ENCODE results near the gene DGKQ.

Gene DGKQ

GRCh38 chr4:917466-917865 is 55.9 kb downstream of the DGKQ start:
- TF ChIP-seq TAF1 (IDR thresholded peaks at IDR 0.05; ENCODE audit: borderline replicate concordance, insufficient read depth, low read length) = no peak
- TF ChIP-seq POLR2AphosphoS5 (IDR thresholded peaks at IDR 0.05; ENCODE audit: low read depth, low read length) = no peak
- no peak for TF ChIP-seq REST (IDR thresholded peaks at IDR 0.05; ENCODE audit: insufficient read depth in 1 of 2, low read depth in 2 of 2, low read length in 2 of 2)
- no peak for TF ChIP-seq FOXP2 (optimal IDR thresholded peaks at IDR 0.05; ENCODE audit: borderline replicate concordance, extremely low read depth, extremely low read length, insufficient read depth)
- no peak for TF ChIP-seq SIN3A (IDR thresholded peaks at IDR 0.05; ENCODE audit: borderline replicate concordance, insufficient read depth, low read length)

- TF ChIP-seq REST (IDR thresholded peaks at IDR 0.05; ENCODE audit: insufficient read depth in 1 of 2, low read depth in 2 of 2, low read length in 2 of 2) = no peak
- TF ChIP-seq TAF1 (IDR thresholded peaks at IDR 0.05; ENCODE audit: borderline replicate concordance, insufficient read depth, low read length) = no peak
- no peak for TF ChIP-seq FOXP2 (optimal IDR thresholded peaks at IDR 0.05; ENCODE audit: borderline replicate concordance, extremely low read depth, extremely low read length, insufficient read depth)
- TF ChIP-seq POLR2AphosphoS5 (IDR thresholded peaks at IDR 0.05; ENCODE audit: low read depth, low read length) = no peak
- no peak for TF ChIP-seq SIN3A (IDR thresholded peaks at IDR 0.05; ENCODE audit: borderline replicate concordance, insufficient read depth, low read length)
Observed at GRCh38 chr4:915595-915994, 57.8 kb downstream of the DGKQ start.

DNA sequence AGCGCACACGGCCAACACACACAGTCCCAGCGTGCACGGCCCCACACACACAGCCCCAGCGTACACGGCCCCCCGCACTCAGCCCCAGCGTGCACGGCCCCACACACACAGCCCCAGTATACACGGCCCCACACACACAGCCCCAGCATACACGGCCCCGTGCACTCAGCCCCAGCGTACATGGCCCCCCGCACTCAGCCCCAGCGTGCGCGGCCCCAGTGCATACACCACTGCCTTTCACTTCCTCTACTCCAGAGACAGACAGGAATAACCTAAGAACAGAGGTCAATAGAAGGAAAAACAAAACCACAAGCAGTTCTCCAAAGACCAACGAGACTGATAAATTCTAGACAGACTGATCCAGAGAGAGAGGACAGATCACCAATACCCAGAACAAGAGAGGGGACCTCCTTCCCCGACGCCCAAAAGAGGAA is 58.3 kb downstream of the DGKQ start:
- TF ChIP-seq TAF1 (IDR thresholded peaks at IDR 0.05; ENCODE audit: borderline replicate concordance, insufficient read depth, low read length) (no peak), REST (IDR thresholded peaks at IDR 0.05; ENCODE audit: insufficient read depth in 1 of 2, low read depth in 2 of 2, low read length in 2 of 2) (no peak), FOXP2 (optimal IDR thresholded peaks at IDR 0.05; ENCODE audit: borderline replicate concordance, extremely low read depth, extremely low read length, insufficient read depth) (no peak), POLR2AphosphoS5 (IDR thresholded peaks at IDR 0.05; ENCODE audit: low read depth, low read length) (no peak), SIN3A (IDR thresholded peaks at IDR 0.05; ENCODE audit: borderline replicate concordance, insufficient read depth, low read length) (no peak)

DNA sequence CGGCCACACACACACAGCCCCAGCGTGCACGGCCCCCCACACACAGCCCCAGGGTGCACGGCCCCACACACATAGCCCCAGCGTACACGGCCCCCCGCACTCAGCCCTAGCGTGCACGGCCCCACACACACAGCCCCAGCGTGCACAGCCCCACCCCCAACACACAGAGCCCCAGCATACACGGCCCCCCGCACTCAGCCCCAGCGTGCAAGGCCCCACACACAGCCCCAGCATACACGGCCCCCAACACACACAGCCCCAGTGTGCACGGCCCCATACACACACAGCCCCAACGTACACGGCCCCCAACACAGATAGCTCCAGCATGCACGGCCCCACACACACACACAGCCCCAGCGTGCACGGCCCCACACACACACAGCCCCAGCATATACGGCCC is 58.8 kb downstream of the DGKQ start:
- no peak for TF ChIP-seq POLR2AphosphoS5 (IDR thresholded peaks at IDR 0.05; ENCODE audit: low read depth, low read length)
- TF ChIP-seq REST (IDR thresholded peaks at IDR 0.05; ENCODE audit: insufficient read depth in 1 of 2, low read depth in 2 of 2, low read length in 2 of 2) = no peak
- TF ChIP-seq FOXP2 (optimal IDR thresholded peaks at IDR 0.05; ENCODE audit: borderline replicate concordance, extremely low read depth, extremely low read length, insufficient read depth) = no peak
- TF ChIP-seq TAF1 (IDR thresholded peaks at IDR 0.05; ENCODE audit: borderline replicate concordance, insufficient read depth, low read length) = no peak
- no peak for TF ChIP-seq SIN3A (IDR thresholded peaks at IDR 0.05; ENCODE audit: borderline replicate concordance, insufficient read depth, low read length)

GRCh38 chr4:913280-913618 is 60.1 kb downstream of the DGKQ start:
- TF ChIP-seq SIN3A (IDR thresholded peaks at IDR 0.05; ENCODE audit: borderline replicate concordance, insufficient read depth, low read length) = no peak
- no peak for TF ChIP-seq POLR2AphosphoS5 (IDR thresholded peaks at IDR 0.05; ENCODE audit: low read depth, low read length)
- TF ChIP-seq REST (IDR thresholded peaks at IDR 0.05; ENCODE audit: insufficient read depth in 1 of 2, low read depth in 2 of 2, low read length in 2 of 2) = no peak
- TF ChIP-seq TAF1 (IDR thresholded peaks at IDR 0.05; ENCODE audit: borderline replicate concordance, insufficient read depth, low read length) = no peak
- no peak for TF ChIP-seq FOXP2 (optimal IDR thresholded peaks at IDR 0.05; ENCODE audit: borderline replicate concordance, extremely low read depth, extremely low read length, insufficient read depth)
